GM18507 (cell line): Measurements from ENCODE around the gene PCARE.

Source experiments
- DNase-seq: peaks from one replicate; pipeline ENCODE4 v3.0.0; 2011; ENCODE audit warnings: low read depth; ENCODE audit not compliant: insufficient read length; ENCODE audit errors: extremely low spot score
- FAIRE-seq: peaks from 2 replicates; lab custom pipeline; 2011; peaks lifted over from hg19 to GRCh38; lab: Jason Lieb, UNC

PCARE gene

DNA sequence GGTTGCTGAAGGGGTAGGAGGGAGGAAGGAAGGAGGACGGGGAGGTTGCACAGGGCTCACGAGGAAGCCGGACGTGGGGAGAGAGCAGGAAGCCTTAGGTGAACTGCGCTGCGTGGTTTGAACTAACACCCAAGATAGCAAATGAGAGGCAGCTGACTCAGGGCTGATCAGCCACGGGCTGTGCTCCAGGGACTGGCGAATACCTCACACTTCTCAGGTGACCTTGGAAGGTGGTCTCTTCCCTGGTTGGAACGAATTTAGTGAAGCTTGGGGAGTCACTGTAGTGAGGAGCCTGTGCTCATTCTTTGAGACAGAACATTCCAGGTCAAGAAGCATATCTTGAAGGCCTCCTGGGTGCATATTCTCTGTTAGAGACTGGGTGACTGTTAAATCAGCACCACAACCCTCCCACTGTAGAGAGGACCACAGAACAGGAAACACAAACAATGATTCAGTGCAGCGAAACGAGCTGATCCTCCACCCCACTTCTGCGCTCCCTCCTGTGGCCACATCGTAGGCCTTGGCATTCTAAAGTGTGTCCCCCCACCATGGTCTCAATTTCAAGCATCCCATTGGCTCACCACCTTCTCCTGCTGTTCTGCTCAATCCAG lies 59.4 kb downstream of the PCARE start:
- peak; percentile 88 for FAIRE-seq
- DNase-seq: no peak

DNA sequence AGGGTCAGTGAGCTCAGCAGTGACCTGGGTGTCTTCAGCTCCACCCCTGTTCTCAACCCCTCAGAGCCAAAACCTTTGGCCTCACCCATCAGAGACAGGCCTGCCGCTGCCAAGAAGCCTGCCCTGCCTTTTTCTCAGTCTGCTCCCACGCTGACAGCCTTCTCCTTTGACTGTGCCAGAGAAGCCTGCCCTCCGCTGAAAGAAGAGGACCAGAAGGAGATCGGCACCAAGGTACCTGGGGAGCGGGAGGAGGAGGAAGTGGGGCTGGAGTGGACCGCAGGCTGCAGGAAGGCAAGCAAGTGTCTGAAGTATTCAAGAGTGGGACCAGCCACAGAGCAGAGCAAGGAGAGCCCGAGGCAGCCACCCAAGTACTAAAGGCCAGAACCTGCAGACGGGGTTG lies 60.0 kb downstream of the PCARE start:
- DNase-seq (no peak), FAIRE-seq (no peak)

GRCh38 chr2:29013057-29013780 lies 61.1 kb downstream of the PCARE start:
- FAIRE-seq (no peak), DNase-seq (no peak)

DNA sequence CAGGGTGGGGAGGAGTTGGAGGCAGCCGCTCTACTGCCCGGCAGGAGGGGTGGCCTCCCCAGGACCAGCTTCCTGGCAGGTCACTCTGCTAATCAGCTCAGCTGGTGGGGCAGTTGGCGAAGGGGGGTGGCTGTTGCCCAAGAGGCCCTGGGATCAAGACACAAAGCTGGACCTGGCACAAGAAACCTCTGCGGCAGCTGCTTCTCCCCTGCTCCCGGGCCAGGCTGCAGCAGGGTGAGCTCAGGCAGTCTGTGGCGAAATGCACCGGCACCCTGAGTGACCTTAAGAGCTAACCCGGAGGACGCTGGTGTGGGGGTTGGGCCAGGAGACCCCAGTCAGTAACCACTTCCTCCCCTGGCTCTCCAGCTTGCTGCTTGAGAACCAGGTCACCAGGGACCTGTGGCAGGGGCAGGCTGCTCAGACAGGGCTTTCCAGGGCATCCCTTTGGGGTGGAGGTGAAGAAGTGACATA lies 62.1 kb downstream of the PCARE start:
- DNase-seq: no peak
- peak; percentile 9 for FAIRE-seq
